ENCODE results near the gene HOXD1. TPM values are rescaled to one million over a fixed set of nuclear protein-coding genes. Genes with fewer than 3 reads are reported as not detected.

The HOXD1 gene
- total and polyA plus RNA-seq, 2 of the 4 experiments (the other 2 are of a cell fraction), result not detected

GRCh38 chr2:176139661-176140512 is 48.6 kb upstream of the HOXD1 start:
- no peak overlapping the region for H3K27ac ChIP-seq (ENCODE audit: insufficient read depth, low read length)

More at GRCh38 chr2:176139661-176140512, 48.6 kb upstream of the HOXD1 start:
- no peak overlapping the region for H3K14ac ChIP-seq (replicated peaks; ENCODE audit: low read depth, low read length)
- no peak overlapping the region for H3K9ac ChIP-seq (ENCODE audit: low read depth, low read length)
- no peak overlapping the region for H3K23ac ChIP-seq (ENCODE audit: low read depth, low read length)
- H3K36me3 ChIP-seq (ENCODE audit: control insufficient read depth, insufficient read depth, low read length), result no peaks in the 10 kb centered on the region
- peaks cover 74% of the 10 kb centered on the region for H3K27me3 ChIP-seq (ENCODE audit: control insufficient read depth, insufficient read depth, low read length)
- intact Hi-C loops (cut with micrococcal nuclease) (loop anchor here (1.0 to 2.0 kb wide), 4 partner anchors 315 to 675 kb away; no protein-coding TSS in a partner anchor), in situ Hi-C loops (cut with MboI; ENCODE audit: low sequenced_read_pairs) (loop anchor here (5.0 kb wide), 1 partner anchor 412 kb away; no protein-coding TSS in a partner anchor), dilution Hi-C loops (cut with HindIII; ENCODE audit: low sequenced_read_pairs, unreplicated experiment) (no loop called here)
- CTCF ChIA-PET, result interaction anchor here (0.5 to 2.5 kb wide), 23 partner anchors 8 to 1199 kb away, joined by 3 to 24 read pairs (median 4); no protein-coding TSS in a partner anchor
- no CpG with 5 or more reads among the region's 41 CpGs for WGBS, 2 experiments (ENCODE audit: extremely low coverage in 2 of 2, insufficient read length in 1 of 2)
- H4K20me1 ChIP-seq (ENCODE audit: insufficient read depth, low read length), result no peaks in the 10 kb centered on the region
- no peak overlapping the region for H3K4ac ChIP-seq (ENCODE audit: low read depth, low read length)
- peaks cover 3% of the 10 kb centered on the region for H3K9me3 ChIP-seq (ENCODE audit: control insufficient read depth, insufficient read depth, low read length)
- H3K9me1 ChIP-seq (ENCODE audit: insufficient read depth, low read length), result no peaks in the 10 kb centered on the region
- H2BK120ac ChIP-seq (ENCODE audit: low read depth, low read length), result no peak overlapping the region
- peak overlapping the region; percentile 79 for H3K4me2 ChIP-seq (ENCODE audit: low read depth, low read length)
- H2AK9ac ChIP-seq (replicated peaks; ENCODE audit: low read depth, low read length, poor library complexity), result no peak overlapping the region
- H2AFZ ChIP-seq (replicated peaks; ENCODE audit: low read length, poor library complexity), result peak overlapping the region; percentile 88
- H4K5ac ChIP-seq (ENCODE audit: low read depth, low read length), result no peak overlapping the region
- no peak for TF ChIP-seq MAZ (IDR thresholded peaks at IDR 0.05; ENCODE audit: borderline replicate concordance, low read depth, low read length)
- no peak for TF ChIP-seq RCOR1 (IDR thresholded peaks at IDR 0.05; ENCODE audit: insufficient replicate concordance, low read length)
- TF ChIP-seq SMC3 (IDR thresholded peaks at IDR 0.05; ENCODE audit: low read depth, low read length), result no peak
- TF ChIP-seq NFE2L2 (IDR thresholded peaks at IDR 0.05; ENCODE audit: low read depth, low read length), result no peak
- TF ChIP-seq CEBPB (IDR thresholded peaks at IDR 0.05; ENCODE audit: low read depth, low read length), result no peak
- TF ChIP-seq MAFK (IDR thresholded peaks at IDR 0.05; ENCODE audit: low read depth, low read length), result no peak
- TF ChIP-seq CTCF (conservative IDR thresholded peaks at IDR 0.05; ENCODE audit: low read depth, low read length), result no peak
- TF ChIP-seq RAD21 (IDR thresholded peaks at IDR 0.05; ENCODE audit: low read length), result no peak
- TF ChIP-seq ELK1 (IDR thresholded peaks at IDR 0.05; ENCODE audit: borderline replicate concordance, low read depth, low read length), result no peak
- H4K91ac ChIP-seq (ENCODE audit: insufficient read depth, low read depth, low read length), result no peak overlapping the region
- ATAC-seq (ENCODE audit: low read depth) (no peak), DNase-seq (no peak)
- no peak overlapping the region for H4K8ac ChIP-seq (ENCODE audit: low read depth in 2 of 2, low read length in 2 of 2)
- no TSS peak for BruUV-seq (replicated peaks)
- peak overlapping the region; percentile 50 for H3K4me3 ChIP-seq (ENCODE audit: insufficient read depth, low read depth, low read length)
- no peaks in the 10 kb centered on the region for H3K4me1 ChIP-seq (ENCODE audit: control insufficient read depth, insufficient read depth, low read length)
- no peak overlapping the region for H3K18ac ChIP-seq (ENCODE audit: low read depth, low read length)
- no peak overlapping the region for H3K56ac ChIP-seq (ENCODE audit: extremely low read depth, insufficient read depth, low read length)
- no peak overlapping the region for H2BK5ac ChIP-seq (ENCODE audit: low read depth, low read length, poor library complexity, severe bottlenecking)
- no peak overlapping the region for H2BK20ac ChIP-seq (ENCODE audit: low read depth, low read length)
- POLR2A ChIA-PET (ENCODE audit: unreplicated experiment), result no interaction called here
- H2AK5ac ChIP-seq (ENCODE audit: low read depth, low read length), result no peak overlapping the region
- H3K79me1 ChIP-seq (ENCODE audit: low read depth in 1 of 2, low read length in 2 of 2), result no peaks in the 10 kb centered on the region
- no peak overlapping the region for H2BK15ac ChIP-seq (ENCODE audit: low read depth, low read length)

Measured in IMR-90 (cell line).